ENCODE results near the gene STIP1.

DNA sequence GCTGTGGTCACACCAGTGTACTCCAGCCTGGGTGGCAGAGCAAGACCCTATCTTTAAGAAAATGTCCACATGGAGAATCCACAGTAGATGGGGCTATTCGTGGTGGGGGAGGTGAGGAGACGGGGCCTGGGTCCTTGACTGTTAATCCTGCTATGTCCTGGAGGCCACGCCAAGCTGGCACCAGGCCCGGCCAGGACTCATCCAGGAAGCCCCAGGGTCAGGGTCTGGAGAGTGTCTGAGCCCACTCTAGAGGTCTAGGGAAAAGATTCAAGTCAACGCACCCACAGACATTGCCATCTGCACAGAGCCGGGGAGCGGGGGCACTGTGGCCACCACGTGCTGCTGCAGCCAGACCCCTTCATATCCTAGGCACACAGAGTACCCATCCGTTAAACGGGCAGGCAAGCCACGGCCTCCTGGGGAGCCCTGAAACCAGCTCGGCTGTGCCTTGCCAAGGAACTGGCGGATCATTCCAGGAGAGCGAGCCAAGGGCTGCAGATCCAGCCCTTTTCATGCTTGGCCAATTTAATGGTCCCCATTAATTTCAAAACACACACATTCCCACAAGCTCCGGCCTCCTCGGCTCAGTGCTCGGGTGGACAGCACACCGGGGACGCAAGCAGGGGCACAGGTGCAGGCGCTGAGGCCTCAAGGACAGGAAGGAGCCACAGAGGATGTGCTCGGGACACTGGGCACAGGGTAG lies 44.7 kb upstream of the STIP1 start:
- TF ChIP-seq, protein P1, sequence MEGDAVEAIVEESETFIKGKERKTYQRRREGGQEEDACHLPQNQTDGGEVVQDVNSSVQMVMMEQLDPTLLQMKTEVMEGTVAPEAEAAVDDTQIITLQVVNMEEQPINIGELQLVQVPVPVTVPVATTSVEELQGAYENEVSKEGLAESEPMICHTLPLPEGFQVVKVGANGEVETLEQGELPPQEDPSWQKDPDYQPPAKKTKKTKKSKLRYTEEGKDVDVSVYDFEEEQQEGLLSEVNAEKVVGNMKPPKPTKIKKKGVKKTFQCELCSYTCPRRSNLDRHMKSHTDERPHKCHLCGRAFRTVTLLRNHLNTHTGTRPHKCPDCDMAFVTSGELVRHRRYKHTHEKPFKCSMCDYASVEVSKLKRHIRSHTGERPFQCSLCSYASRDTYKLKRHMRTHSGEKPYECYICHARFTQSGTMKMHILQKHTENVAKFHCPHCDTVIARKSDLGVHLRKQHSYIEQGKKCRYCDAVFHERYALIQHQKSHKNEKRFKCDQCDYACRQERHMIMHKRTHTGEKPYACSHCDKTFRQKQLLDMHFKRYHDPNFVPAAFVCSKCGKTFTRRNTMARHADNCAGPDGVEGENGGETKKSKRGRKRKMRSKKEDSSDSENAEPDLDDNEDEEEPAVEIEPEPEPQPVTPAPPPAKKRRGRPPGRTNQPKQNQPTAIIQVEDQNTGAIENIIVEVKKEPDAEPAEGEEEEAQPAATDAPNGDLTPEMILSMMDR (IDR thresholded peaks at IDR 0.05; ENCODE audit: control extremely low read depth in 1 of 3, insufficient read depth in 1 of 3, low read depth in 1 of 3, low read length in 3 of 3), result no peak
- TF ChIP-seq EGR1 (IDR thresholded peaks at IDR 0.05; ENCODE audit: borderline replicate concordance, low read depth, low read length) (no peak), RAD21 (IDR thresholded peaks at IDR 0.05 in 1 of 2, conservative IDR thresholded peaks at IDR 0.05 in 1 of 2; ENCODE audit: low read depth in 2 of 2, low read length in 2 of 2) (no peak), TAF1 (IDR thresholded peaks at IDR 0.05; ENCODE audit: low read depth, low read length) (no peak), ZNF274 (IDR thresholded peaks at IDR 0.05; ENCODE audit: borderline replicate concordance, extremely low read depth, low read length) (no peak), POLR2AphosphoS5 (IDR thresholded peaks at IDR 0.05; ENCODE audit: low read depth, low read length) (no peak), EZH2 (IDR thresholded peaks at IDR 0.05; ENCODE audit: low read depth, low read length, severe bottlenecking) (no peak), POLR2A (IDR thresholded peaks at IDR 0.05; ENCODE audit: control extremely low read depth in 1 of 2, low read depth in 2 of 2, low read length in 2 of 2) (no peak), YY1 (IDR thresholded peaks at IDR 0.05; ENCODE audit: low read depth, low read length) (no peak)
- TF ChIP-seq, protein P2, sequence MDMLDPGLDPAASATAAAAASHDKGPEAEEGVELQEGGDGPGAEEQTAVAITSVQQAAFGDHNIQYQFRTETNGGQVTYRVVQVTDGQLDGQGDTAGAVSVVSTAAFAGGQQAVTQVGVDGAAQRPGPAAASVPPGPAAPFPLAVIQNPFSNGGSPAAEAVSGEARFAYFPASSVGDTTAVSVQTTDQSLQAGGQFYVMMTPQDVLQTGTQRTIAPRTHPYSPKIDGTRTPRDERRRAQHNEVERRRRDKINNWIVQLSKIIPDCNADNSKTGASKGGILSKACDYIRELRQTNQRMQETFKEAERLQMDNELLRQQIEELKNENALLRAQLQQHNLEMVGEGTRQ (IDR thresholded peaks at IDR 0.05; ENCODE audit: low read length), result no peak
- TF ChIP-seq, protein P3, sequence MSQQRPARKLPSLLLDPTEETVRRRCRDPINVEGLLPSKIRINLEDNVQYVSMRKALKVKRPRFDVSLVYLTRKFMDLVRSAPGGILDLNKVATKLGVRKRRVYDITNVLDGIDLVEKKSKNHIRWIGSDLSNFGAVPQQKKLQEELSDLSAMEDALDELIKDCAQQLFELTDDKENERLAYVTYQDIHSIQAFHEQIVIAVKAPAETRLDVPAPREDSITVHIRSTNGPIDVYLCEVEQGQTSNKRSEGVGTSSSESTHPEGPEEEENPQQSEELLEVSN (IDR thresholded peaks at IDR 0.05), result no peak

Measured in H1 (cell line).